ENCODE data around the gene COL3A1.

Gene COL3A1

GRCh38 chr2:189014449-189015138, 40.4 kb downstream of the COL3A1 start:
- in situ Hi-C loops (cut with MboI; ENCODE audit: low sequenced_read_pairs) = no loop called here

DNA sequence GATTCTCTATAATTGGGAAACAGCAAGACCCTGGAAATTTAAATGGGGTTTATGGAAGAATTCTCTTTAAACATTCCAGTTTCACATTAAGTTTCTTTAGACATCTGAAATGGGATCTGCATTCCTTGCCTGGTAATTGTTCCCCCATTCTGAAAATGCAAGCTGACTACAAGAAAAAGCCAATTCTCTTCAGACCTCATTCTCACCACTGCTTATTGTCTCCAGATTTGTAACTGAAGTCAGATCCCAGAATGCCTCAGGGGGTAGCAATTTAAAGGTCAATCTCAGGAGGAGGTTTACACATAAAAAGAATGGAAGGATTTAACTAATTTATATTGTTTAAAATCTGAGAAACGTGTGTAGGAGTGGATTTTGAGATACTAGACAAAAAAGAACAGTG, 41.2 kb downstream of the COL3A1 start:
- in situ Hi-C loops (cut with MboI; ENCODE audit: low sequenced_read_pairs) = no loop called here

GRCh38 chr2:189016311-189016861, 42.2 kb downstream of the COL3A1 start:
- in situ Hi-C loops (cut with MboI; ENCODE audit: low sequenced_read_pairs) = no loop called here

- in situ Hi-C loops (cut with MboI; ENCODE audit: low sequenced_read_pairs) = no loop called here
Observed at GRCh38 chr2:189018631-189019030, 44.5 kb downstream of the COL3A1 start.

DNA sequence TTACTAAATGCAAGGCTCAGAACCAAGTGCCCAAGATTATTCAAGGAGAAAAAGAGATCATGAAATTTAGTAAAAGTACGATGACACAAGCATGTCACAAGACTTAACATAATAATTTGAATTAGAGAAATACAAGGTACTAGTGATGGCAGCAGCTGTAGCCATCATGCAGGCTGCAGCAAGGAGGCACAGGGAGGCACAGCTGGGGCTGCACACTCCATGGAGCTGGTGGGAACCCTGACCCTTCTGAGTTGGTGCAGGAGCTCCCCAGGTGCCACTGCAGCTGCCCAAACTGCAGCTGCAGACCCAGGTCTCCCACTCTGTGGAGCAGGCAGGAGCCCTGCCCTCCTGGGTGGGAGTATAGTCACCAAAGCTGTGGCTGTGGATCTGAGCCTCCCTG, 46.0 kb downstream of the COL3A1 start:
- in situ Hi-C loops (cut with MboI; ENCODE audit: low sequenced_read_pairs) = no loop called here

DNA sequence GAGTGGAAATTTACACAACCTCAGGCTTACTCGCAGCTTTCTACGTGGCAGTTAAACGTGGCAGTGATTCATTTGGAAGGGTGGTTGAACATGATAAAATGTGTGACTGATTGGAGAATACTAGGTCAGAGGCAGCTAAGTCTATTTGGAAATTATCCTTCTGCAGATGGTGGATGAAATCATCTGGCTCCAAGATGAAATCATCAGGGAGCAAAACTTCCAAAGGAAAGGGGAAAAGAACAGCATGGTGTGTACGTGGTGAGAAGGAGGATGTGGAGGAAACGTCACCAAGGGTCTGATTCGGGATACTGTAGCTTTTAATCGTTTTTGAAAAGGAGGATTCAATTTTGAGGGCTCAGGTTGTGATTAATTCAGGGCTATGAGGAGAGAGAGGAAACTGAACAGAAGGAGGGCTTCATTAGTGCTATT, 47.9 kb downstream of the COL3A1 start:
- in situ Hi-C loops (cut with MboI; ENCODE audit: low sequenced_read_pairs) = no loop called here

DNA sequence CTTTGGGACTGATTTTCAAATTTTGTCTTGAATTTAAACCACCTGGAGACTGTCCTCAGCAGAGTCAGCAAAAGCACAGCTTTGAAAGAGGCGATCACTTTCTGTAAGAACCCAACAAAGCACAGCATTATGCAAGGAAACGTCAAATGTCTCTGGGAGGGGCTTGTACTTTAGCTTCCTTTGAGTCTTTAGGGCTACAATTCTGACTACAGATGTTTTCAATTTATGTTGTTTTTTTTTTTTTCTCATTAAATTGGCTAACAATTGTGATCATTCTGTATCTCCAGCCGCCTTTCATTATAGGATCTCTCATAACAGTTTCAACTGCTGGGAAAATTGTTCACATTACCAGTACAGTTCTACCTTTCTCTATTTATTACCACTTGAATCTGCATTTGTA, 48.3 kb downstream of the COL3A1 start:
- in situ Hi-C loops (cut with MboI; ENCODE audit: low sequenced_read_pairs) = no loop called here

DNA sequence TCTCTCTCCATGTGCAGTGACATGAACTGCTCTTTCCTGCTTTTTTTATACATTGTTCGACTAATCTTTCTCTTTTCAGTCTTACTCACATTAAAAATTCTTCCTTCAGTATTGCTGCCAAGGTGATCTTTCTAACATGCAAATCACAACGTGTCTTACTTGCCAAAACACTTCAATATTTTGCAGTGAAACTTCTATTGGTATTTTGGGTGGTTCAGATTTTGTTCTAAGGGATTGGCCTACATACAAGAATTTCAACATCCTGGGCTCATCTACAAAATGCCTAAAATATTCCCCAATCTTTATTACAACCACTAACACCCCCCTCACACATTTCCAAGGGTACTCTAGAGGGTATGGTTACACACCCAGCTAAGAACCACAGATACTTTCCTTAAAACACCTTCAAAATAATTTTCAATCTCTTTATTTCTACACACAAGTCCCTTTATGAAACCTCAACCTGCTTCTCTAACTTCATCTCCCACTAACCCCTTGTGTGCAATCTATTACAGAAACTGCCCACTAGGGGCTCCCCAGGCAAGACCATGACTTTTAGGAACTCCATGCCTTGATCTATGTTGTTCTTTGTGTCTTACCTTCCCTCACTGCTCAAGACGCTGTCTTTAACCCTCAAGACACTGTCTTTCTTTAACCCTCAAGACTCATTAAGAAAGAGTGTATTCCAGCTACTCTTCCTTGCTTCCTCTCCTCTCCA, 50.9 kb downstream of the COL3A1 start:
- in situ Hi-C loops (cut with MboI; ENCODE audit: low sequenced_read_pairs) = no loop called here

- in situ Hi-C loops (cut with MboI; ENCODE audit: low sequenced_read_pairs) = no loop called here
Observed at GRCh38 chr2:189037518-189037917, 63.3 kb downstream of the COL3A1 start.

DNA sequence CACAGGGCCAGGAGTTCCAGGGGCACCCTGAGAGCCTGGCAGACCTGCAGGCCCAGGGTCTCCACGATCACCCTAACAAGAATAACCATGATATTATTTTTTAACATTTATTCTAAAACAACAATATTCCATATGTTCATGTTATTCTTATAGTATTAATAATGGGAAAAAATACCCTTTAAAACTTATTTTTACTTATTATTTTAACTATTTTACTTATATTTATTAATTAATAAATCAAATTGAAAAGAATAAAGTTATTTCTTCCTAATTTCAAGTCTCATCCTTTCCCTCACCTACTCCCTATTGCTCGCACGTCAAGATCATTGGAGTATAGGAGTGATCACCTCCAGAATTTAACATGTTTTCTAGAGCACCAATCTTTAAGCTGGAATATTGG, 71.7 kb downstream of the COL3A1 start:
- in situ Hi-C loops (cut with MboI; ENCODE audit: low sequenced_read_pairs) = no loop called here

GRCh38 chr2:189046320-189046719, 72.1 kb downstream of the COL3A1 start:
- in situ Hi-C loops (cut with MboI; ENCODE audit: low sequenced_read_pairs) = no loop called here

GRCh38 chr2:189047171-189047888, 73.2 kb downstream of the COL3A1 start:
- in situ Hi-C loops (cut with MboI; ENCODE audit: low sequenced_read_pairs) = no loop called here

DNA sequence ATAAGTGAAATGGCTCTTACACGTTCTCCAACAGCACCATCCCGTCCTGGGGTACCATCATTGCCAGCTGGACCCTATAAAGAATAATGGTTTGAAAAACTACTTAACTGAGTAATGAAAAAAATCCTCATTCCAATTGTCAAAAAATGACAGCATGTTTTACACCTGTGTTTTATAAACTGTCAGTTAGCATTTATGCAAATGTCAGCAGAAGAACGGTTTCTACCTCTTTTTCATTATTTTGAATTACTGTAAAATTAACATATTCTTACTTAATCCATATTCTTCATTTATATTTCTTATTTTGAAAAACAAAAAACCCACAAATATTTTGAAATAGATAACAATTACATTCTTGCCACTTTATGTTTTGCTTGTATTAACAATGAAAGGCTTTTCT, 74.0 kb downstream of the COL3A1 start:
- in situ Hi-C loops (cut with MboI; ENCODE audit: low sequenced_read_pairs) = no loop called here

GRCh38 chr2:189049709-189050164, 75.6 kb downstream of the COL3A1 start:
- in situ Hi-C loops (cut with MboI; ENCODE audit: low sequenced_read_pairs) = no loop called here

DNA sequence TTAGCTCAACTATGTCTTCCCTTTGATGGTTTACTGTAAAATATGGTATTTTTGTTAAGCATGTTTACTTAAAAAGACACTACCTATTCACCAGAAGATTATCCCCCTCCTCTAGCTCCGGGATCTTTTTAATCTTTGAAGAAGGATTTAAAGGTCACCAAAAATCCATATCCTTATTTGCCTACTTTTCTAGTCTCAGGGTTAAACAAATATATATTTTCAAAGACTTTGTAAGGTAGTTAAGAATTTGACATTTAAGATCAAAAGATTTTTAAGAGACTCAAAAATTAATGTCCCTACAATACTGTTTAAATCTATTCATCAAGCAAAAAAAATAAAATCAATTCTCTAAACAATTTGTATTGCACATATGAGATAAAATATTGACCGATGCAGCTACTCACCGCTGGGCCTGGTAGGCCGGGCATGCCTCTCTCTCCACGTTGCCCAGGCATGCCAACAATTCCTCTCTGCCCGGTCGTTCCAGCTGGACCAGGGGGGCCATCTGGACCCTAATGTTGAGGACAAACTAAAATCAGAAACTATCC, 76.1 kb downstream of the COL3A1 start:
- in situ Hi-C loops (cut with MboI; ENCODE audit: low sequenced_read_pairs) = no loop called here

GRCh38 chr2:189056200-189057106, 82.3 kb downstream of the COL3A1 start:
- in situ Hi-C loops (cut with MboI; ENCODE audit: low sequenced_read_pairs) = no loop called here

- in situ Hi-C loops (cut with MboI; ENCODE audit: low sequenced_read_pairs) = no loop called here
Observed at GRCh38 chr2:189057316-189057715, 83.1 kb downstream of the COL3A1 start.

DNA sequence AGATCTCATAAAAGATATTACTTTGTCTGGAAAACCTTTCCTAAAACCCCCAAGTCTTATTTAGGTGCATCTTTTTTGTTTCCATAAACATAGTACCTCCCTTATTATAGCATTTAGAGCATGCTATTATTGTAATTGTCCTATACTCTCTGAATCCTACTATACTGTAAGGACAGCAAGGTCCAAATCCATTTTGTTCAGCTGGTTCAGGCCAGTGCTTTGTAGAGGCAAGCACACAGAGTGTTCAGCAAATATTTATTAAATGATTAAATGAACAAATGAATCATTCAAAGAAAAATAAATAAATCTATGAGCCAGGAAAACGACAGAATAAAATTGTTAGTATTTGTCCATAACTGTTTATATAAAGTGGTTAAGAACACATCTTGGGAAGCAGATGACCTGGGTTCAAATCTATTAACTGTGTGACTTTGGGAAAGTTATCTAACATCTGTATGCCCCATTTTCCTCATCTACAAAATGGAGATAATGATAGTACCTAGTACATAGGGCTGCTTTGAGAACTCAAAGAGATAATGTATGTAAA, 86.0 kb downstream of the COL3A1 start:
- in situ Hi-C loops (cut with MboI; ENCODE audit: low sequenced_read_pairs) = no loop called here

Measured in HL-60/S4 treated with retinoic acid at 250 ng/mL for 4 days and 3 days (cell line).